GM06990 (cell line): ENCODE results near the gene OIT3.
"Not testable (repeated sequence)": the region's sequence is repeated elsewhere in the genome, so short reads cannot be mapped to it uniquely, and the experiment has no call there.

Experiments used
- DNase-seq: peaks from one replicate; pipeline ENCODE4 v3.0.0-alpha.2; 2011; ENCODE audit not compliant: insufficient read length; ENCODE audit errors: extremely low read depth
- H3K27me3 ChIP-seq: replicated peaks from 2 replicates; pipeline ENCODE4 v1.6.0; 2011; ENCODE audit warnings: low read length; ENCODE audit not compliant: control insufficient read depth, insufficient read depth
- H3K36me3 ChIP-seq: 2 replicates; pipeline ENCODE4 v1.5.1; 2011; ENCODE audit warnings: low read length; ENCODE audit not compliant: control insufficient read depth, insufficient read depth
- H3K4me3 ChIP-seq: replicated peaks from 2 replicates; pipeline ENCODE4 v1.5.1; 2011; ENCODE audit warnings: low read depth, mild to moderate bottlenecking, control low read depth, low read length
- TF ChIP-seq, protein P1 (sequence below): IDR thresholded peaks from 2 replicates; pipeline ENCODE4 v1.5.1; 2011; ENCODE audit warnings: low read length, control low read depth, mild to moderate bottlenecking, inconsistent platforms; ENCODE audit not compliant: insufficient read depth, poor library complexity, severe bottlenecking

OIT3 gene

DNA sequence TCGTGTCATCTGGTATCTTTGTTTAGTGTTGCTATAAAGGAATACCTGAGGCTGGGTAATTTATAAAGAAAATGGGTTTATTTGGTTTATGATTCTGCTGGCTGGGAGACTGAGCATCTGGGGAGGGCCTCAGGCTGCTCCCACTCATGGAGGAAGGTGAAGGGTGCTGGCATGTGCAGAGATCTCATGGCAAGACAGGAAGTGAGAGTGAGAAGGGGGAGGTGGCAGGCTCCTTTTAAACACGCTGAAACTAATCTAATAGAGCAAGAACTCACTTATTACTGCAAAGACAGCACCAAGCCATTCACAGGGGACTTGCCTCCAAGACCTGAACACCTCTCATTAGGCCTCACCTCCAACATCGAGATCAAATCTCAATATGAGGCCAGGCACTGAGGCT, 11.3 kb downstream of the OIT3 start:
- no peaks in the 10 kb centered on the region for H3K36me3 ChIP-seq
- H3K4me3 ChIP-seq: no peak overlapping the region
- TF ChIP-seq, protein P1, sequence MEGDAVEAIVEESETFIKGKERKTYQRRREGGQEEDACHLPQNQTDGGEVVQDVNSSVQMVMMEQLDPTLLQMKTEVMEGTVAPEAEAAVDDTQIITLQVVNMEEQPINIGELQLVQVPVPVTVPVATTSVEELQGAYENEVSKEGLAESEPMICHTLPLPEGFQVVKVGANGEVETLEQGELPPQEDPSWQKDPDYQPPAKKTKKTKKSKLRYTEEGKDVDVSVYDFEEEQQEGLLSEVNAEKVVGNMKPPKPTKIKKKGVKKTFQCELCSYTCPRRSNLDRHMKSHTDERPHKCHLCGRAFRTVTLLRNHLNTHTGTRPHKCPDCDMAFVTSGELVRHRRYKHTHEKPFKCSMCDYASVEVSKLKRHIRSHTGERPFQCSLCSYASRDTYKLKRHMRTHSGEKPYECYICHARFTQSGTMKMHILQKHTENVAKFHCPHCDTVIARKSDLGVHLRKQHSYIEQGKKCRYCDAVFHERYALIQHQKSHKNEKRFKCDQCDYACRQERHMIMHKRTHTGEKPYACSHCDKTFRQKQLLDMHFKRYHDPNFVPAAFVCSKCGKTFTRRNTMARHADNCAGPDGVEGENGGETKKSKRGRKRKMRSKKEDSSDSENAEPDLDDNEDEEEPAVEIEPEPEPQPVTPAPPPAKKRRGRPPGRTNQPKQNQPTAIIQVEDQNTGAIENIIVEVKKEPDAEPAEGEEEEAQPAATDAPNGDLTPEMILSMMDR: no peak
- no peak for DNase-seq
- H3K27me3 ChIP-seq: no peaks in the 10 kb centered on the region

DNA sequence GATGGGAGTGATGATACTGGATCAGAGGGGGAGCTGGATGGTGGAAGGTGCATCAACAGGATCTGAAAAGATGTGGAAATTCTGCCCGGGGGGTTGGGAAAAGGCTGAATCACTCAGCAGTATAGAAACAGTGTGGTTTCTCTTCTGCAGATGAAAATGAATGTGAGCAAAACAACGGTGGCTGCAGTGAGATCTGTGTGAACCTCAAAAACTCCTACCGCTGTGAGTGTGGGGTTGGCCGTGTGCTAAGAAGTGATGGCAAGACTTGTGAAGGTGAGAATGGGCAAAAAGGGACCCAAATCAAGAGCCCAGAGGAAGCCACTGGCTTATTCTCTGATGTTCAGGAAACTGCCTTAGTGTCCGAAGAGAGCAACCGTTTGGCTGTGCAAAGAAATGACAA, 12.9 kb downstream of the OIT3 start:
- TF ChIP-seq, protein P1: no peak
- Histone ChIP-seq H3K27me3 (no peaks in the 10 kb centered on the region), H3K4me3 (no peak overlapping the region), H3K36me3 (no peaks in the 10 kb centered on the region)
- no peak for DNase-seq

DNA sequence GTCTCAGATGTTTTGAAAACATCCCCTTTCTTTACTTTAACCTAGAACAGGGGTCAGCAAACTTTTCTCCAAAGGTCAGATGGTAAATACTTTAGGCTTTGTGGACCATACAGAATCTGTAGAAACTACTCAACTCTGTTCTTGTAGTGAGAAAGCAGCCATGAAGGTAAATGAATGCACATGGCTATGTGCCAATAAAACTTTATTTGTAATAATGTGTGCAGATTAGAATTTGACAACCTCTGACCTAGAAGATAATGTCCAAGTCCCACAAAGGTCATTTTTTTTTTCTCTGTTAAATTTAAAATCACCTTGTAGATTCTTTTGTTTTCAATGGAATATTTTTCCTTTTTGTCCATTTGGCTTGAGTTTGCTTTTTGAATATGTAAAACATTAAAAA, 17.2 kb downstream of the OIT3 start:
- Histone ChIP-seq H3K27me3 (no peaks in the 10 kb centered on the region), H3K36me3 (no peaks in the 10 kb centered on the region)
- TF ChIP-seq, protein P1: no peak

DNA sequence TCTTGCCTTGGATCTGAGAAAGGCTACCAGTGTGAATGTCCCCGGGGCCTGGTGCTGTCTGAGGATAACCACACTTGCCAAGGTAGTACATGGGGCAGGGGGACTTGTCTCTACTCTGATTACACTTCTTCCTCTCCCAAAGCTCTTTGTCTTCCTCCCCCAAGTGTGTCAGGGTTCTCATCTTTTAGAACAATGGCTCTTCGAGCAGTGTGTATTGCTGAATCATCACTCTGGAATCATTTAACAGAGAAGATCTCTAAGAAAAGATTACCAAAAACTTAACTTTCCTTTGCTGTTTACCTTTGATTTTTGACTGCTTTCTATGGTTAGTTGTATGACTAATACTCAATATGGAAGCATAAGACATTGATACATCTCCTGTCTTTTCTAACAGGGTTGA, 18.2 kb downstream of the OIT3 start:
- DNase-seq: no peak
- no peaks in the 10 kb centered on the region for H3K27me3 ChIP-seq
- TF ChIP-seq, protein P1: no peak

More for the DNA sequence above, 17.2 kb downstream of the OIT3 start:
- DNase-seq: no peak
- no peak overlapping the region for H3K4me3 ChIP-seq

DNA sequence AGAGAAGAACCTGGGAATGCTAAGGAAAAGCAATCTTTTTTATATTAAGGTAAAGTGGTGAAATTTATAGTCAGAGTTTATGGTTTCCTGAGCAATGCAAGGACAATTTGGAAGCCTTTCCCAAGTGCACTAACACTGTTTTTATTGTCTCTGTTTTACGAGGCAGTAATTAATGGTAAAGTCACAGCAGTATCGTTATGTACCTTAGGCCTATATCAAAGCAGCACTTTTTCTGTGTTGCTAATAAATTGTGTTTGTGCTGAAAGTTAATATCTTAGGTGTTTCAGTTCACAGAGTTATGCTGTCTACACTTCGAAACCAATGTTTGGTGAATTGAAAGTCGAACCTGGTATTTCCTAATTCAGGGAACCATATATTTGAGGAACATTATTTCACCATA, 19.2 kb downstream of the OIT3 start:
- TF ChIP-seq, protein P1: no peak
- H3K4me3 ChIP-seq: no peak overlapping the region
- no peaks in the 10 kb centered on the region for H3K27me3 ChIP-seq
- no peak for DNase-seq
- H3K36me3 ChIP-seq: no peaks in the 10 kb centered on the region

More for the DNA sequence above, 18.2 kb downstream of the OIT3 start:
- H3K36me3 ChIP-seq: no peaks in the 10 kb centered on the region
- no peak overlapping the region for H3K4me3 ChIP-seq

DNA sequence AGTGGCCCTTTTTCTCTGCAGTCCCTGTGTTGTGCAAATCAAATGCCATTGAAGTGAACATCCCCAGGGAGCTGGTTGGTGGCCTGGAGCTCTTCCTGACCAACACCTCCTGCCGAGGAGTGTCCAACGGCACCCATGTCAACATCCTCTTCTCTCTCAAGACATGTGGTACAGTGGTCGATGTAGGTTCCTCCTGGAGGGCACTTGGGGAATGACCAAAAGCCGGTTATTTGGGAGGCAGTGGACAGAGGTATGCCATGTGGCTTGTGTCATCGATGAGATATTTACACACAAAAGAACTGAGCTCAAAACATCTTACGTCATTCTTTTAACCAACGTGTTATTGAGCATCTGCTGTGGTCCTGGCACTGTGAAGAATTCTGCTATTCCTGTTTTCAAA, 19.7 kb downstream of the OIT3 start:
- Histone ChIP-seq H3K4me3 (no peak overlapping the region), H3K36me3 (no peaks in the 10 kb centered on the region), H3K27me3 (no peaks in the 10 kb centered on the region)
- DNase-seq: no peak
- TF ChIP-seq, protein P1: no peak

DNA sequence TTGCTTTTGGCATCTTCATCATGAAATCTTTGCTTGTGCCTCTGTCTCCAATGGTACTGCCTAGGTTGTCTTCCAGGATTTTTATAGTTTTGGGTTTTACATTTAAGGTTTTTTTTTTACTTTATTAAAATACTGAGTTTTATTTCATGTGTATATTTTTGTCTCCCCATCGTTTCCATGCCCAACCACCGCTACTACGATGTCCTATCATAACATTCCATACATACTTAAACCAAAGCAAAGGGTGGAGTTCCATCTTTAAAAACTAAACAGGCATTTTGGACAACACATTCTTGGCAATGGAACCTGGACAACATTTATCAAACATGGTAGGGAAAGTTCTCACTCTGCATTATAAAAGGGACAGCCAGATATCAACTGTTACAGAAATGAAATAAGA, 23.7 kb downstream of the OIT3 start:
- DNase-seq, H3K27me3 ChIP-seq, H3K4me3 ChIP-seq: not testable (repeated sequence)

More for the DNA sequence above, 23.7 kb downstream of the OIT3 start:
- not testable (repeated sequence) for H3K36me3 ChIP-seq
